Kidney capillary endothelial cell (primary cell): ENCODE results near the gene DRAP1.

Source experiments
- DNase-seq: peaks from one replicate; pipeline ENCODE4 v3.0.0-alpha.2; 2018; ENCODE audit warnings: low spot score

Gene DRAP1

GRCh38 chr11:65903715-65904114 is 15.5 kb upstream of the DRAP1 start:
- no peak for DNase-seq

- DNase-seq, result no peak
These were observed 12.6 kb upstream of the DRAP1 start for GRCh38 chr11:65906602-65907001.

GRCh38 chr11:65907878-65908277 is 11.3 kb upstream of the DRAP1 start:
- DNase-seq, result no peak

- DNase-seq, result no peak
These were observed 7.3 kb upstream of the DRAP1 start for GRCh38 chr11:65911682-65912568.

GRCh38 chr11:65912845-65913244 is 6.4 kb upstream of the DRAP1 start:
- DNase-seq, result no peak

GRCh38 chr11:65915101-65915820 is 4.0 kb upstream of the DRAP1 start:
- no peak for DNase-seq

GRCh38 chr11:65915821-65916251 is 3.4 kb upstream of the DRAP1 start:
- DNase-seq, result peak; percentile 99

GRCh38 chr11:65916391-65916790 is 2.8 kb upstream of the DRAP1 start:
- DNase-seq, result no peak

GRCh38 chr11:65917077-65917433 is 2.2 kb upstream of the DRAP1 start:
- no peak for DNase-seq

- no peak for DNase-seq
These were observed 1.6 kb upstream of the DRAP1 start for GRCh38 chr11:65917434-65918210.

- no peak for DNase-seq
These were observed 750 bp upstream of the DRAP1 start, which contains the start of gene C11orf68 for GRCh38 chr11:65918211-65919140. TSS of gene C11orf68 (minus strand) at chr11:65919062. CDS start at chr11:65919031, 31 bp downstream.

GRCh38 chr11:65919573-65920371 is 546 bp downstream of the DRAP1 start:
- DNase-seq, result no peak

- DNase-seq, result no peak
These were observed 1.2 kb downstream of the DRAP1 start for GRCh38 chr11:65920372-65920802.

- no peak for DNase-seq
These were observed 1.9 kb downstream of the DRAP1 start for GRCh38 chr11:65921033-65921555.

GRCh38 chr11:65921876-65922275 is 2.6 kb downstream of the DRAP1 start:
- no peak for DNase-seq

- no peak for DNase-seq
These were observed 3.3 kb downstream of the DRAP1 start for GRCh38 chr11:65922565-65922964.

- DNase-seq, result no peak
These were observed 6.2 kb downstream of the DRAP1 start for GRCh38 chr11:65925397-65925796.

- no peak for DNase-seq
These were observed 8.7 kb downstream of the DRAP1 start for GRCh38 chr11:65927904-65928397.

GRCh38 chr11:65928667-65929066 is 9.4 kb downstream of the DRAP1 start:
- DNase-seq, result no peak
